NOMO-1 treated with DMSO at 0.1 percent for 48 hours (cell line): ENCODE results near the gene KRT15.
A peak's percentile ranks its signal among the peaks of the same experiment; 100 is the strongest.

ENCODE experiments used
- DNase-seq: peaks from one replicate; lab custom pipeline; 2025; ENCODE audit not compliant: unreplicated experiment; lab: John Stamatoyannopoulos, UW

KRT15 gene

DNA sequence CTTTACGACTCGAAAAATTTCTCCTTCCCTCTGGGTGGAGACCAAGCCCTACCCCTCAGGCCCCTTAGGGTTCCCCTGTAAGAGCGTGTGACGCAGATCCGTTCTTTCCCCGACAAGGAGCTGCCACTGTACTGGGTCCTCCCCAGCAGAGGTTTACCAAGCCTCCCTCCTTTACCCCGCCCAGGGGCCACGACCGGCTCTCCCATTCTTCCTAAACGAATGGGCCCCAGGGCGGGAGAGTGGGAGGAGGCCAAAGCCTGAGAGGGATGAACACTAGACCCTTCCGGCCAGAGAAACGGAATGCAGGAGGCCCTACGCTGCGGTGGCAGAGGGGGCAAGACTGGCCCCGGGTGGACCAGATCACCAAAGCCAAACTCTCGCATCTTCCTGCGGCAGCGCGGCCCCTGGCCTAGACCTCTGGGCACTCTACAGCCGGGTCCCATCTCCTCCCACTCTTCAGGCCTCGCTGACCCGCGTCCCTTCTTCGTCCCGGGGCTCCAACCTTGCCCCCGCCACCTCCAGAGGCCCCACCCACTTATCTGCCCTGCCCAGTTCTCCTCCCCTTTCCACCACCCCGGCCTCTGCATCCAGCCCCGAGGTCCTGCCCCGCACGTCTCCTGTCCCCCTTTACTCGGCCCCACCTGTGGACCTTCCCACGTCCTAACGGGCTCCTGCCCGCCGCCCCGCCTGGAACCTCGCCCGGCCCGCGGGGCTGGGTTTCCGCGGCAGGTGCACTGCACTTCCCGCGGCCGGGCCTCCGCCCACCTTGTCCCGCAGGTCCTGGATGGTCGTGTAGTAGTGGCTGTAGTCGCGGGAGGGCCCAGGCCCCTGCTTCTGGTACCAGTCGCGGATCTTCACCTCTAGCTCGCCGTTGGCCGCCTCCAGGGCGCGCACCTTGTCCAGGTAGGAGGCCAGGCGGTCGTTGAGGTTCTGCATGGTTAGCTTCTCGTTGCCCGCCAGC is 8.7 kb upstream of the KRT15 start:
- no peak for DNase-seq

DNA sequence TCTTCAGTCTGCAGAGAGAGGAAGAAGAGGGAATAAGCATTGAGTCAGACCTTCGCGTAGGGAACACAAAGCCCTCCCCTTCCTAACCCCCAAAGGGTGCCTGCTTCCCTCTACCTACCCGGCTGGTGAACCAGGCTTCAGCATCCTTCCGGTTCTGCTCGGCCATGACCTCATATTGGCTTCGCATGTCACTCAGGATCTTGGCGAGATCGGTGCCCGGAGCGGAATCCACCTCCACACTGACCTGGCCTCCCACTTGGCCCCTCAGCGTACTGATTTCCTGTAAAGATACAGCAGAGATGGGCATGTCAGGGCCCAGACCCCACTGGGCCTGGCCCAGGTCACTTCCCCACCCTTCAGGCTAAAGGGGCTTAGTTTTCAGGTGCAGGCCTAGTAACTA is 5.6 kb upstream of the KRT15 start:
- DNase-seq: no peak

DNA sequence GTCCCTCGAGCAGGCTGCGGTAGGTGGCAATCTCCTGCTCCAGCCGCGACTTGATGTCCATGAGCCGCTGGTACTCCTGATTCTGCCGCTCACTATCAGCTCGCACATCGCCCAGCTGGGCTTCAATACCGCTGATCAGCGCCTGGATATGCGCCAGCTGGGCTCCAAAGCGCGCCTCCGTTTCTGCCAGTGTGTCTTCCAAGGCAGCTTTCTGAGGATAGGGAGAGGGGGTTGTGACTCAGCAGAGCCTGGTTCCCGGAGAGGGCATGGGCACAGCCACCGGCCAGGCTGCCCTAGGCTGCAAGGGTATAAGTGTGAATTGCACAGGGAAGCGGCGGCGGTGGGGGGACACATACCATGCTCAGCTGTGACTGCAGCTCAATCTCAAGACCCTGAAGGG is 5.1 kb upstream of the KRT15 start:
- no peak for DNase-seq

DNA sequence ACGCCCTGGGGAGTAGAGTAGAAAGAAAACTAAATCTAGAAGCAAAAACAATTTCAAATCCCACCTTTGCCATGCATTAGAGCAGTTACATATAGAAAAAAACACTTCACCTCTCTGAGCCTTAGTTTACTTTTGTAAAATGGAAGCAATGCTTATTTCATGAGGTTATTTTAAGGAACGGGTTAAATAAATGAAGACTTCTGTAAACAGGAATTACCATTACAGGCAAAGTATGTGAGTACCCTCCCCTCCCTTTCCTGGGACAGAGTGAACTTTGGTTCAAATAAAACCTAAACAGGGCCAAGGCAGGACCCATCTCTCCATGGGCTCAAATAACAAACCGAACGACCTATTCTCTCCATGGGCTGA is 4.5 kb upstream of the KRT15 start:
- DNase-seq: no peak

DNA sequence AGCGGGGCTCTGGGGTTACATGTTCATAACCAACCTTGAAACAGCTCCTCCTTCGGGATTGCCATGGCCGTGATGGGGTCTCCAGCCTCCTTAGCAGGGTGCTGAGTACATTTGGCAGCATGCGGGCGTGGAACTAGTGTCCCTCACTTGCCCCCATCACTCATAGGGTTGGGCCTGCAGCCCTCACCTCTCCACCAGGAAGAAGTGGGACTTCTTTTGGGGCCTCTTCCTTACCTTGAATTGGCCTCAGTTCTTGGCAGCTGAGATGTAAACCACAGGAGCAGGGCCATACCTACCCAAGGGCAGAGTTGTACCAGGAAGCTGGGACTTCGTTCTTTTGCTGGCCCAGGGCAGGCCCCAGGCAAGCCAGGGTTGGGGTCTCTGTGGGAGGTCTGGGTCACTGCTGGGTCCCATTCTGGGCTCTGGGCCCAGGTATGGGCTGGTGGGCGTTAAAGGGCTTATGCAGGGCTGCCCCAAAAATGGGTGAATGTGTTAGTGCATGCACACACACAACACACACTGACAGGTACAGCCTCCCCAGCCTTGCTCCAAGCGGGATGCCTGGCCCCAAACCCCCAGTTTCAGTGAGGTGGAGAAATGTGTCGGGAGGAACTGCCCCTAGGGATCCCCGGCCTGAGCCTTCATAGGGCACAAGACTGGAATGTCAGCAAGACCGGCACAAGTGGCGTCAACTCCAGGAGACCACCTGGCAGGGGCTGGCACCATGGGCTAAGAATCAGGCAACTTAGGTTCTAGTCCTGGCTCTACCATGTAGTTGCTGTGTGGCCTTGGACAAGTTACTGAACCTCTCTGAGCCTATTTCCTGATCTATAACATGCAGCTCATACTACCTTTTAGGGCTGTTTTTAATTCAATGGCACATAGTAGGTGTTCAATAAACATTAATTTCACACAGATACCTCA is 3.9 kb upstream of the KRT15 start:
- DNase-seq: no peak

DNA sequence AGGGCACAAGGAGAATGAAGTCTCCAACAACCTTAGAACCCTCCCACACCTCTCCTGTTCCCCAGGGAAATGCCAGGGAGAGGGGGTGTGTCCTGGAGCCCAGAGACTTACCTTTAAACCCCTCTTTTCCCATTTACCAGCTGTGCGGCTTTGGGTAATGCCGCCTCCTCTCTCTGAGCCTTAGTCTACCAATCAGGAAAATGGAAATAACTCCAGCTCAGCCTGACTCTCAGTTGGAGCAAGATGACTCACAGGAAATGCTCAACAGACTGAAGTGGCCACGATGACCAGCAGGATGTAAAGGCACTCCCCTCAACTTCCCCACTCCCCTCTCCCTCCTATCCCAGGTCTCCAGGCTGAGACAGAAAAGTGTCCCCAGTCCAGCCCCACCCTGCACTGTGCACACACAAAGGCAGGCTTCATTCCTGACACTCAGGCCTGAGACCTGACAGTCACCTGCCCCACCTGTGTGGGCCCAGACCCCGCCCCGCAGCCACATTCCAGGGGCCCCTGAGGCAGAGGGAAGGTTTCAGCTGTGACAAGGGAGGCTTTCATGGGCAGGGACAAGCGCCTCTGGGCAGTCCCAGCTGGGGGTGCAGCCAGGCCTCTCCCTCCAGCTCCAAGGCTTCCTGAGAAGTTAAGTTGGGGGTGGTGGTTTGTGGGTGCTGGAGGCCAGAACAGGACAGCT is 3.0 kb upstream of the KRT15 start:
- DNase-seq: no peak

DNA sequence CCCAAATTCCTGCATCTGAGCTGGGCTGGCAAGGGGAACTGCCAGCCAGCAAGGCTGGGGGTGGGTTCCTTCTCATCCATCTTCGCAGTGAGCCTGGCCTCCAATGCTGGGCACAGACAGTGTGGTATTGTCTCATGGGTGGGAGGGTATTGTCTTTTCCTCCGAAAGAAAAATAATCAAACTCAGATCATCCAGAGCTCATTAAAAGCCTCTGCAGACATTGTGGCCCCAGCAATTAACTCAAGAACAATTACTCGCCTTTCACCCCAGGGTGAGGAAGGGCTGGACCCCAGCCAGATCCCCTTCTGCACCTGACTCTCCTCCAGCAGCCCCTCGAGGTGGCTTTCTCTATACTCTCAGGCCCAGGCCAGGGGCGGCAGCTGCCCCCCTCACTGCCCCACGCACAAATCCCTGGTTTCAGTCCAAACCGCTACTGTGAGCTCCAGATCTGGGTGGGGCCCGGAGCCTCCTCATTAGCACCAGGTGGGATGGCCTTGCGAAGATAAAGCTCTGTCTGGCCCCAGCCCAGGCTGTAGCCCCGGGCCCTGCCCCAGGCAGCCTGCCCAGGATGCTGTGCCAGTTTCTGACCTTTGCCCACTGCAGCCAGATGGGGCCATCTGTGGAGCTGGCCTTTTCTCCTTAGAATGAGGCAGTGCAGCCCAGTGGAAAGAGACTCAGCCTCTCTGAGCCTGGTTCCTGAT is 2.3 kb upstream of the KRT15 start:
- no peak for DNase-seq

DNA sequence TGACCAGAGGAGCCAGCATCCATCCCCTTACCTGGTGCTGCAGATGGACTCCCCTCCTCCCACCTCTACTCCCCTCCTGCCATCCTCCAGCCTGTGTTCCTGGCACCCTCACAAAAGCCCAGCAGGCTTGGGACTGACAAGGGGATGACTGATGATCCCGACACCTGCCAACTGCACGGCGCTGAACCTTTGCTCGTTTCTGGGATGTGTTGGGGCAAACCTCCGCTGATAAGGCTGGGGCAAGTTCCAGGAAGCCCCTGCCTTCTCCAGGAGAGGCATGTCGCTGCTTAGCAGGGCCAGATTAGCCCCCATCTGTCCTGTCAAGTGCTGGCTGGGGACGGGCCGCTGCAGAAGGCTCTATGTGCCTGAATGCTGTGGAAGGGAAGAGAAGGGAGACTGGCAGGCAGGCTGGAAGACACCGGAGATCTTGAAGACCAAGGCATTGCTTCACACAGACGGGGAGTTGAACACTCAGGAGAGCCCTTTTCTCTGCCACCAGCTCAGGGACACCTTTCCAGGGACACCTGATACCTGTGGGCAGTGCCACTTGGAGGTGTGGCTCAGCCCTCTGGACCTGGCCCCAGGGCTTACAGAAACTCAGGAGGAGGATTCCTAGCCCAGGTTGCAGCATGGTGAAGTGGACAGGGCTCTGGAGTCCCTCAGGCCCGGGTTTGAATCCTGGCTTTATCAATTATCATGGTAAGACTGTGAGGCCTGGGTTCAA is 973 bp upstream of the KRT15 start:
- no peak for DNase-seq

DNA sequence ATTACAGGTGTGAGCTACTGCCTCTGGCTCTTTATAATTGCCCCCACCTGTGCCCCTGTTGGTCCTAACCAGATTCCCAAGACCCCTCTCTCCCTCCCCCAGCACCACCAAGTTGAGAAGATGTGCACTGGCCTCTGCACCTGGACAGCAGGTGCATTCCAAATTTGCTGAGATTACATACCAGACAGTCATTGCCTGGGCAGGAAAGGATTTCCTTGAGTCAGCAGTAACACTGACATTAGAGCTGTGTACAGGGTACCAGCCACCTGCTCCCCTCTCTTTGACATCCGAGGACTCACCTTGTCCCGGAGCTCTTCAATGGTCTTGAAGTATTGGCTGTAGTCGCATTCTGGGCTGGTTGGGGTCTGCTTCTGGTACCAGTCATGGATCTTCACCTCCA is 659 bp downstream of the KRT15 start:
- no peak for DNase-seq

DNA sequence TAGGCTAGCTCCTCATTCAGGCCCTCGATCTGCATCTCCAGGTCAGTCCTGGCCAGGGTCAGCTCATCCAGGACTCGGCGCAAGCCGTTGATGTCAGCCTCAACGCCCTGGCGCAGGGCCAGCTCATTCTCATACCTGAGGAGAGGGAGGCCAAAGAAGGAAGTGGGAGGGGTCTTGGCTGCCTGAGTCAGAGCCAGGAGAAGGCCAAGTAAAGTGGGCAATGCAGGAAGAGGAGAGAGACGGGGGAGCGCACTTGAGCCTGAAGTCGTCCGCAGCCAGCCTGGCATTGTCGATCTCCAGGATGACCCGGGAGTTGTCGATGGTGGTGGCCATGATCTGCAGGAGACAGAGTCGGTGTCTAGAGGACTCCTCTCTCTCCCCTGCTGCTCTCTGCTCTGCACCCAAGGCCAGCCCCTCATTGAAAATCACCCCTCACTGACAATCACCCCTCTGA is 1.8 kb downstream of the KRT15 start:
- no peak for DNase-seq

DNA sequence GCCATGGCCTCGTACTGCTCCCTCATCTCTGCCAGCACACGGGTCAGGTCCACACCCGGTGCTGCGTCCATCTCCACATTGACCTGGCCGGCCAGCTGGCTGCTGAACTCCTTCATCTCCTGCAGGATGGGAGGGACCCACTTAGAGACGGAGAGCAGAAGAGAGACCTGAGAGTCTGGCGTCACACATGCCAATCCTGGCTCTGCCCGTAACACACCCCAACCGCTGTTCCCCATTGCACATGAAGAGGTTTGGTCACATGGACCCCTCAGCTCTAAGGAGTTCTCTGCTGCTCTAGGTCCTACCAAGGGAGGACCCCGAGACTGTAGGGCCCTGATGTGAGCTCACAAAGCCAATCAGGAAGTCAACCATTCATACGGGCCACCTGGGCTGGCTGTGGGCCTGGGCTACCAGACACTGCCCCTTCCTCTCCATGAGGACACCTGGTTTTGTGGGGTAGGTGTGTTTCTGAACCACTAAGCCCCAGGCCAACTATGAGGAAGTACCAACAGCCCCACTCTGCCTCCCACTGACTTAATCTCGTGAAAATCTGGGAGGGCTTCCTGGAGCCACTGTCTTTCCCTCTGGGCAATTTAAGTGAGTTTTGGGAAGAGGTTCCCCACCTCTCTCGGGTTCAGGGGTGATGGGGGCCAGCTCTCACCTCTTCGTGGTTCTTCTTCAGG is 2.4 kb downstream of the KRT15 start:
- no peak for DNase-seq

DNA sequence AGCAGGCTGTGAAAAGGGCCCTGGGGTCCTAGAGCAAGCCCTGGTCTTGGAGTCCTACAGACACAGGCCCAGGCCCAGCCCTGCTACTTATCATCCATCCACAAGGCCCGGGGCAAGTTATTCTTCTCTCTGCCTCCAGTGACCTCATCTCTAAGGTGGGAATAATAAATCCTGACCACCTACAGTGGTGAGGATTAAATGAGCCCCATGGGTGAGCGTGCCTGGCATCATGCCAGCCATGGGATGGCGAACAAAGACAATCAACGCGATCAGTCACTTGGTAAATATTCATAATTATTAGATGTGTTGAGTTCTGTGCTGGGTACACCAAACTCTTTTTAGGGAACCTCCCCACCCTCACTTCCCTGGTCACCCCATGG is 5.5 kb downstream of the KRT15 start:
- no peak for DNase-seq

DNA sequence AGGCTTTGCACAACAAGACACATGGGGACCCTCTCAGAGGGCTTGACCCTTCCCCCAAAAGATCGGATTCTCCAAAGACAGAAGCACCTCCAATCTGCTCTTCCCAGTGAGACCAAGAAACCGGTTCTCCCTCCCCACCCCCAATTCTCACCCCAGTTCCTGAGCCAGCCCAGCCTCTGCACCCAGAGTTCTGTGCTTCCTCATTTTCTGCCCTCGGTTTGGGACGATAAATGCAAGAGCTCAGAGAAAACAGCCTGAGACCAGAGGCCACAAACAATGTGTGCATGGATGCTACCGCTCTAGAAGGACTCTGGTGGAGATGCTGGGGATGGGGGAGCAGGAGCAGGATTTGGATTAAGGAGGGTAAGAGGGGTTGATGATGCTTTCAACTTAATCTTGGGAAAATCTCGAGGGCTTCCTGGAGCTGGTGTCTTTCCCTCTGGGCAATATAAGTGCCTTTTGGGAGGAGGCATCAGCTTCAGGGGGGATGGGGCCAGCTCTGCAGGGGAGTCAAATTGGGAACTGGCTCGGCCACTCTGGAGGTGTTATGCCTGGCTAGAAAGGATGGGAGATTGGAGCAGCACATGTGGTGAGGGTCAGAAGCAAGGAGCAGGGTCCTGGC is 6.0 kb downstream of the KRT15 start:
- peak; percentile 24 for DNase-seq

DNA sequence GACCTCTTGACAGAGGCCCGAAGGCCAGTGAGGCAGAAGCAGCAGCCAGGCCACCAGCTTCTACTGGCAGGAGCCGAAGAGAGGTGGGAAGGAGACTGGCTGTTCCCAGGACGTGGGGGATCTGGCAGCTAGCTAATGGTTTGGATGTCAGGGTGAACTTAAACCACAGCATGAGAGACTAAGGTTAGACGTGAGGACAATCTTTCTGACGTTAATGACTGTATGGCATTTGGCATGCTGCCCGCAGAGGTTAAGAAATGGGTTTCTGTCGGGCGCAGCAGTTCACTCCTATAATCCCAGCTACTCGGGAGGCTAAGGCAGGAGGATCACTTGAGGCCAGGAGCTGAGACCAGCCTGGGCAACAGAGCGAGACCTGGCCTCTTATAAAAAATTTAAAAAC is 7.0 kb downstream of the KRT15 start:
- DNase-seq: no peak

DNA sequence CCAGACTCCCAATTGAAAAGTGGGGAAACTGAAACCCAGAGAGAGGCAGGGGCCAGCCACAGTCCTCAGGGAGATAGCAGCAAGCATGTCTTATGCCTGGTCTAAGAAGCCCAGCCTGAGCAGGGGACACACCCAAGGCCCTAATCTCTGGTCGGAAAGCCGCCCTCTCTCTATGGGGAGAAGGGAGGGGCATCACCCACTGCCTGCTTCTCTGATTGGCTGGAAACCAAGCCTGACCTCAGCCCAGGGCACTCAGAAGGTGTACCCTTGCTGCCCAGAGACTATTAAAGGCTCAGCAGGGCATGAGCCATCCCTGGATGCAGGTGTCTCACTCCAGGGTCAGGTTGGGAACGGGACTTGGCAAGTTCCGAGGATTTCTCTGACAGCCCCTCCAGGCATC is 7.6 kb downstream of the KRT15 start:
- no peak for DNase-seq

DNA sequence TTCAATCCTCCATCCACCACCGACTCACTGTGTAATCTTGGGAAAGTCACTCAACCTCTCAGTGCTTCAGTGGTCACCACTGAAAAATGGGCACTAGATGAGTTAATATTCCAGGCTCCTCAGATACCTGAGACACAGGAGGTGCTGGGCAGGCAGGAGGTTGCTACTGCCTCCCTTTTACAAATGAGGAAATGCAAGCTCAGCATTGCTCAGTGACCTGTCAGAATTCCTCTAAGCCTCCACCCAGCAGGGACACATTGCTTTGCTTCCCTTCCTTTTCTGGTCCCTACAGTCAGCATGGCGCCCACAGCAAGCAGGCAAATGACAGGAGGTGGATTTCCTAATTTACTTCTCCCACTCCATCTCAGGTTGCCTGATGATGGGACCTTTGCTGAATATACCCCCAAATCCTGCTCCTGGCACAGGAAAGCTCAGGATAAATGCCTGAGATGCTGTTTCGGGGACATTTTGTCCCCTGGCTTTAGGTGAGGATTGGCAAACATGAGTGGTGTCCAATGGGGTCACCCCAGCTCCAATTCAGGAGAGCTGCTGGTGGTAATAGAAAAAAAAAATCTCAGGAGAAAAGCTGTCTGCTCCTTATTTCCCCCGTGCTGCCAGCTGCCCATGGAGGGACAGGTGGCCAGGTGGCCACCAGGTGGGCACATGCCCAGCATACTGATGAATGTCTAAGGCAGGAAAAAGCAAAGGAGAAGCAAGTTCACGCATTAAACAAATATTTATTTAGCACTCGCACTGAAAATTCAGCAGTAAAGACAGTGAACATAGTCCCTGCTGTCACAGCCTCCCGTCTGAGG is 8.2 kb downstream of the KRT15 start:
- no peak for DNase-seq

DNA sequence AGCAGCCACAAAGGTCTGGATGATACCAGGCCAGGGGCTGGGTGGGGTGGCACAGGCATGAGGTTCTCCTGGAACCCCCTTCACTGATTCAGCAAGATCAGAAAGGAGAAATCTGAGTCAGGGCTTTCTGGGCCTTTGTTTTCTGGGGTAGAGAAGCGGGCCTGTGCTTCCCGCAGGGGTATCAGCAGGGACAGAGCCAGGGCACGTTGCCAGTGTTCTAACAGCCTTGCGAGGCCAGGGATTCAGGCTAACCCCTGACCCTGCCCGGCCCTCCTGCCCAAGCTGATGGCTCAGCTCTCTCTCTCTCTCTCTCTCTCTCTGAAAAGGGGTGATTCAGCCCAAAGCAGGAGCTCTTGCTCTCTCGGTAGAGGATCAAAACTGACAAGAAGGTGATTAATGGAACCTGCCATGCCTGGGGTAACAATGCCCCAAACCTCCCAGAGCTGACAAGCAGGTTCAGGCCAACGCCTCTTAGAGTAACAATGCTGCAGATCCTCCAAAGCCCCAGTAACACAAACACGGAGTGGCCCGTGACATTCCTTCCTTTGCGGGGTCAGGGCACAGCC is 11.3 kb downstream of the KRT15 start:
- no peak for DNase-seq
